H1 (cell line): ENCODE results near the gene PPY. TPM values are rescaled to one million over a fixed set of nuclear protein-coding genes. Genes with fewer than 3 reads are reported as not detected.

Experiments
- CBX5 ChIP-seq: fragments of 300-800, 300-1000 bp; sonication (generic); IDR thresholded peaks from 2 replicates; pipeline ENCODE4 v1.7.1; 2016; ENCODE audit warnings: antibody characterized with exemption, low read length, low read depth
- CHD7 ChIP-seq: fragments of 300-600 bp; sonication (generic); IDR thresholded peaks from 2 replicates; pipeline ENCODE4 v1.7.1; 2012; ENCODE audit warnings: low read length, moderate library complexity, mild to moderate bottlenecking, inconsistent platforms; ENCODE audit not compliant: insufficient replicate concordance
- HDAC2 ChIP-seq, 2 experiments: fragments of 300-600 bp in 1 of 2; sonication (generic) in 1 of 2; IDR thresholded peaks; 2 replicates each; pipeline ENCODE4 v1.6.1; 2011 to 2012; ENCODE audit warnings: low read depth in 2 of 2, low read length in 2 of 2, mild to moderate bottlenecking in 2 of 2, moderate library complexity in 2 of 2, borderline replicate concordance in 1 of 2, inconsistent platforms in 1 of 2
- RNF2 ChIP-seq: fragments of 200-900, 300-1000 bp; sonication (generic); IDR thresholded peaks from 2 replicates; pipeline ENCODE4 v1.7.1; 2016; ENCODE audit warnings: borderline replicate concordance, low read depth, mild to moderate bottlenecking, antibody characterized with exemption, low read length; ENCODE audit not compliant: poor library complexity, severe bottlenecking; ENCODE audit errors: missing control alignments
- SIX5 ChIP-seq: IDR thresholded peaks from 2 replicates; pipeline ENCODE4 v1.6.1; 2011; ENCODE audit warnings: mild to moderate bottlenecking, low read depth, low read length
- TEAD4 ChIP-seq: IDR thresholded peaks from 2 replicates; pipeline ENCODE4 v1.6.1; 2012; ENCODE audit warnings: low read depth, low read length, inconsistent platforms, mixed read lengths
- polyA plus RNA-seq, 7 experiments: library from polyadenylated mRNA; depleted of rRNA in 3 of 7; stranded (reverse) in 5 of 7; unstranded in 2 of 7; fragments of >200 nt in 5 of 7; fragments of 200-250 nt in 2 of 7; gene quantifications; 1 replicate in 5 of 7; 2 replicates in 1 of 7; 4 replicates in 1 of 7; pipeline versions ENCODE4 v1.2.1 to v1.2.3, GENCODE V29; 2011 to 2013; ENCODE audit warnings: missing spikeins in 2 of 7, mixed read lengths in 2 of 7
- total RNA-seq: library from RNA; stranded (reverse); fragmentation: NEBNext Ultra II Directional; extraction: Animal tissue kit (Norgen Biotek cat#: 25700); gene quantifications from 2 replicates; pipeline ENCODE4 v1.2.1, GENCODE V29; 2021

The PPY gene
- total and polyA plus RNA-seq, 2 of the 8 experiments (the other 6 are each of a cell fraction or from before 2014, with no cell fraction given) = 0.26 TPM; not detected in 1

GRCh38 chr17:43962479-43962878, 20.2 kb upstream of the PPY start (continued):
- TF ChIP-seq CHD7 (no peak), TEAD4 (no peak), HDAC2 (IDR thresholded peaks at IDR 0.05; ENCODE audit: borderline replicate concordance in 1 of 2, low read depth in 2 of 2, low read length in 2 of 2) (no peak), RNF2 (no peak), SIX5 (no peak), CBX5 (no peak)
